ENCODE results near the gene EPHB2.

Gene EPHB2

DNA sequence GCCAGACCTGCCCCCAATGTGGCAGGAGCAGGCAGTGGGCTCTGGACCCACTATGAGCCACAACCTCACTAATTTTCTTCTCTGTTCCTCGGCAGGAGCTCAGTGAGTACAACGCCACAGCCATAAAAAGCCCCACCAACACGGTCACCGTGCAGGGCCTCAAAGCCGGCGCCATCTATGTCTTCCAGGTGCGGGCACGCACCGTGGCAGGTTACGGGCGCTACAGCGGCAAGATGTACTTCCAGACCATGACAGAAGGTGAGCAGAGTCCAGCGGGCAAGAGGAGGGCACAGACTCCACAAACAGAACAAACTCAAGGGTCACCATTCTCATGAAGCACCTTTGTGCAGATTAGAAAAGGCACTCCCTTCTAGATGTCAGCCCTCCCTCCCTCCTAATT is 182.2 kb downstream of the EPHB2 start:
- no peak for DNase-seq

DNA sequence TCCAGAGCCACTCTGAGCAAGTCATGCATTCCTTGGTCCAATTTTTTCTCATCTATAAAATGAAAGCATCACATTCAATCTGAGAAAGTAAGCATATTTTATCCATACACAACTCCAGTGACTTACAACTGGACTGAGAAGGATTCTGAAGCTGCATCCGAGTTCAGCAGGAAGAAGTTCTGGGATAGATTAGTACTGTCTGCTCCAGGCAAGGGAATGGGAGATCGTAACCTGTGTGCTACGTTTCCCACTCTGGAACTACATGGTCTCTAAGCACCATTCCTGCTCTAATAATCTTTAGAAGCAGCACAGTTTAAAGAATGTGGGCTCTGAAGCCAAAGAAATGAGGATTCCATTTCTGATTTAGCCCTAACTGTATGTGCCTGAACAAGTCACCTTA is 182.7 kb downstream of the EPHB2 start:
- DNase-seq, result no peak

DNA sequence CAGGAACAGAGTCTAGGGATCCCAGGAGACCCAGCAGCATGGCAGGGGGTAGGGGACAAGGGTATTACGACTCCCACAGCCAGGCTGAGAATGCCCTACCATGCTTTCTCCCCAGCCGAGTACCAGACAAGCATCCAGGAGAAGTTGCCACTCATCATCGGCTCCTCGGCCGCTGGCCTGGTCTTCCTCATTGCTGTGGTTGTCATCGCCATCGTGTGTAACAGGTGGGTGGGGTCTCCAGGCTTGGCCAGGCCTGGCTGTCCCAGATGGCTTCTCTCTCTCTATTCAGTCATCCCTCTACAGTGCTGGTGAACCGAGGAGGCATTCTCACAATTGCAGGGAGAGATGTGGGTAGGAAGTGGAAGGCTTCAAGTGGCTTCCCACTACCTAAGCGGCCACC is 184.7 kb downstream of the EPHB2 start:
- DNase-seq, result no peak

DNA sequence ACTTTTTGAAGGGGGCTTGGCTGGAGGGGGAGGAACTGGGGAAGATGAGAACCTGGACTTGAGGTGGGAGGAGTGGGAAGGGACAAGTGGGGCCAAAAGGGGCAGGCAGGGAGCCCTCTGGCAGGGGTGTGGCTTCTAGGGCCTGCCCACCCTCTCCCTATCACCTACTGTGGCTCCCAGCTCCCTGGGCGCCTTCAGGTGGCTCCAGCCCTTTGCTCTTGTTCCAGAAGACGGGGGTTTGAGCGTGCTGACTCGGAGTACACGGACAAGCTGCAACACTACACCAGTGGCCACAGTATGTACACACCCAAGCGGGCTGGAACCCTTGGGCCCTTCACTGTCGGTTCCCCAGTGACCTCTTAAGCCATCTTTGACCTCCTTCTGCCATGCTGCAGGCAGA is 185.5 kb downstream of the EPHB2 start:
- DNase-seq, result no peak

DNA sequence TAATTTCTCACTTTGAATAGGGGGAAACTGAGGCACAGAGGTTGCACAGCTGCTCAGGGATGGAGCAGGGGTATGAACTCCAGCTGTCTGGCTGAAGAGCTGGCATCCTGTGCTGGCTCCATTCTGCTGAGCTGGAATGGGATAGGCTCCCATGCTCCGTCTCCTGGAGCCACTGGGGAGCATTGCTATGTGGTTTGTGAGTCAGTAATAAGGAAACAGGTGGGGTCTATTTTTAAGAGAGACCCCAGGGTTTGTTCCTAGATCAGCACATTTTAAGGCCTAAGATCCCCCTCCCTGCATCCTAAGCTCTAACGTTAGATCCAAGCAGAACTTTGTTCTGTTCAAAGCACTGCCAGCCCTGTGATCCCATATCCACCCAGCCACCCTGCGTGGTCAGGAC is 189.8 kb downstream of the EPHB2 start:
- no peak for DNase-seq

DNA sequence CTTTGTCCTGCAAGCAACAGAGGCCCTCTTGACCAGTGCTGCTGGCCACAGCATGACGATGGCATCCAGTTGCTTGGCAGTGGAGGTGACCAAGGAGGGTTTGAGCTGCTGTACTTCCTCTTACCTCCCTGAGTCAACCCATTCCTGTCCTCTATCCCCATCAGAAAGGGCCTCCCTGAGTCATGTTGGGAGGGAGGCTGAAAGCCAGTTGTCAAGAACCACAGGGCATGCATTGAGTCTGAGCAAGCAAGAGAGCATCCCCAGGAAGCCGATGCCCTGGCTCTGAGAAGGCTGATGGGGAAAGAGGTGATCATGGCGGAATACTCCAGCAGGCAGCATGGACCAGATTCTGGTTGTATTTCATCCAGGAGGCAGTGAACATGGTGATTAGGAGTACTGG is 192.5 kb downstream of the EPHB2 start:
- no peak for DNase-seq

DNA sequence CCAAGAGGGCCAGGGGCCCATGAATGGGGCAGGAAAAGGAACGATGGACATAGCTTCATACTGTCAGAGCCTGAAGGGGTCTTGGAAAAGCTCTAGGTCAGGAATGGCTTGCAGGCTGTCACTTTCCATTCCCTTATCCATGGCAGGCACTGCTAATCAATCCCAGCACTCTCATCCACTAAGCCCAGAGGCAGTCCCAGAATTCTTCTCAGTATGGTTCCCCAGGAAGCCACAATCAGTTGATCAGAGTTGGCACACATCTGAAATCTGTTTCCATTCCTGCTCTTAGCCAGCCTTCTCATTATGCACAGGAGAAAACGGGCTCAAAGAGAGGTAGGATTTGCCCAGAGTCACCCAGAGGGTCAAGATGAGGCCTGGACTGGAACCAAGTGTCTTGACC is 196.3 kb downstream of the EPHB2 start:
- DNase-seq, result no peak

DNA sequence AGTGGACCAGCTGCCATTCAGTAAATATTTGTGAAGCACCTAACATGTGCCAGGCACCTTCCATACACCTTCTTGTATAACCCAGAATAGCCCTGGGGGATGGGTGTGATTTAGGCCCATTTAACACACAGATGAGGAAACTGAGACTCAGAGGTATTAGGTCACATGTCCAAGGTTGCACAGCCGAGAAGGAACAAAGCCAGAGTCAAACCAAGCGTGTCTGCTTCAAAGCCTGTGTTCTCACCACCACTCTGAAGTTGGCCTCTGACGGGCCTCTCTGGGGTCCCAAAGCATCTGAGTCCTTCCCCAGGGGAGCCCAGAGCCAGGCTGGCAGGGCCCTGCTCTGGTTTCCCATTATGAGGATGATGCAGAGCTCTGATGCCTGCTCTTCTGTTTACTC is 196.9 kb downstream of the EPHB2 start:
- DNase-seq, result no peak

DNA sequence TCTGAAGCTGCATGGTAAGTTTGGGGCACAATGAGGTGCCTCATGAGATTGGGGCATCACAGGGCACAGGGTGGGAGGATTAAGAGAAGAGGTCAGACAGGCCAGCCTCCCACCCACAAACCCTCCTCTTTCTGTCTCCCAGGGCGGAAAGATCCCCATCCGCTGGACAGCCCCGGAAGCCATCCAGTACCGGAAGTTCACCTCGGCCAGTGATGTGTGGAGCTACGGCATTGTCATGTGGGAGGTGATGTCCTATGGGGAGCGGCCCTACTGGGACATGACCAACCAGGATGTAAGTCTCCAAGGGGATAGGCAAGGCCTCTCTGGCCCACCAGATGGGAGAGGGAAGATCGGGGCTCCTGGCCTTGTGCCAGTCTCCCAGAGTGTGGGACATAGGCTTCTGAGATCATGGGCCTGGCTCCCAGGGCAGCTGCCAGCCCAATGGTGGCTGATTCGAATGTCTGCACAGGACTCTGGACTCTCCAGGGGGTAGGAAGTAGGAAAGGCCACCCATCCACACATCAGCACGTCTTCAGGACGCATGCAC is 198.3 kb downstream of the EPHB2 start:
- DNase-seq, result no peak

DNA sequence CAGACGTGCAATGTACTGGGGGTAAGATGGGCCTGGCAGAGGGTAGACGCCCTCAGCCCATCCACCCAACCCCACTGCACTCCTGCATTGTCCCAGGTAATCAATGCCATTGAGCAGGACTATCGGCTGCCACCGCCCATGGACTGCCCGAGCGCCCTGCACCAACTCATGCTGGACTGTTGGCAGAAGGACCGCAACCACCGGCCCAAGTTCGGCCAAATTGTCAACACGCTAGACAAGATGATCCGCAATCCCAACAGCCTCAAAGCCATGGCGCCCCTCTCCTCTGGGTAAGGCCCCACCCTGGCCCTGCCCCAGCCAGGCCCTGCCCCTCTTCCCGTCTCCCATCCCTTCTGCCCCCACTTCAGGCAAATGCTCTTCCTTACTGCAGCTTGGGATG is 199.6 kb downstream of the EPHB2 start:
- DNase-seq, result no peak

DNA sequence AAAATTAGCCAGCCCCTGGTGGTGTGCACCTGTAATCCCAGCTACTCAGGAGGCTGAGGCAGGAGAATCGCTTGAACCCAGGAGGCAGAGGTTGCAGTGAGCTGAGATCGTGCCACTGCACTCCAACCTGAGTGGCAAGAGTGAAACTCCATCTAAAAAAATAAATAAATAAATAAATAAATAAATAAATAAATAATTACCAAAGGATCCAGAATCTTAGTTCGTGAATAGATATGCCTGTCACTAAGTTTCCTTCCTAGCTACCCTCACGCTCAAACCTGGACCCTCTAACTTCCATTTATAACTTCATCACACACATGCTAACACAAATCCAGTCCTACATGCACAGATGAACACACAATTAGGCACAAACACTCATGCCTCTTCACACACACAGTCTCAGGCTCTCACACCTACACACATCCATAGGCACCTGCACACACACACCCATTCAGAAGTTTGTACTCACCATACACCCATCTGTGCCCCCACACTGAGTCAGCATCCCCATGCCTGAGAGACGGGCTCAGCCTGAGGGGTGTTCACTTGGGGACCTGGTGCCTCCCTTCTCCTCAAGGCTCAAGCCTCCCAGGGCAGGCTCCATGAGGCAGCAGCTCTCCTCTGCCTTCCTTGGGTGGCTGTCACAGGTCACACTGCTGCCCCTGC is 200.5 kb downstream of the EPHB2 start:
- no peak for DNase-seq

DNA sequence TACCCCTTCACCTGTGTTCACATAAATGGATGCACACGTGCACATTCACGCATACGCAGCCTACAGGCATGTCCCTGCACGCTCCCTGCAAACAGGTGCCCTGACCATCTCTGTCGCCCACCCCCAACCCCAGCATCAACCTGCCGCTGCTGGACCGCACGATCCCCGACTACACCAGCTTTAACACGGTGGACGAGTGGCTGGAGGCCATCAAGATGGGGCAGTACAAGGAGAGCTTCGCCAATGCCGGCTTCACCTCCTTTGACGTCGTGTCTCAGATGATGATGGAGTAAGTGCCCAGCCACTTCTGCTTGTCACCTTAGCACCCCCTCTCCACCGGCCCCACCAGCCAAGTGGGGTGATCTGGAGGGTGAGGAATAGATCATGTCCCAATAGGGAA is 201.7 kb downstream of the EPHB2 start:
- DNase-seq, result no peak

DNA sequence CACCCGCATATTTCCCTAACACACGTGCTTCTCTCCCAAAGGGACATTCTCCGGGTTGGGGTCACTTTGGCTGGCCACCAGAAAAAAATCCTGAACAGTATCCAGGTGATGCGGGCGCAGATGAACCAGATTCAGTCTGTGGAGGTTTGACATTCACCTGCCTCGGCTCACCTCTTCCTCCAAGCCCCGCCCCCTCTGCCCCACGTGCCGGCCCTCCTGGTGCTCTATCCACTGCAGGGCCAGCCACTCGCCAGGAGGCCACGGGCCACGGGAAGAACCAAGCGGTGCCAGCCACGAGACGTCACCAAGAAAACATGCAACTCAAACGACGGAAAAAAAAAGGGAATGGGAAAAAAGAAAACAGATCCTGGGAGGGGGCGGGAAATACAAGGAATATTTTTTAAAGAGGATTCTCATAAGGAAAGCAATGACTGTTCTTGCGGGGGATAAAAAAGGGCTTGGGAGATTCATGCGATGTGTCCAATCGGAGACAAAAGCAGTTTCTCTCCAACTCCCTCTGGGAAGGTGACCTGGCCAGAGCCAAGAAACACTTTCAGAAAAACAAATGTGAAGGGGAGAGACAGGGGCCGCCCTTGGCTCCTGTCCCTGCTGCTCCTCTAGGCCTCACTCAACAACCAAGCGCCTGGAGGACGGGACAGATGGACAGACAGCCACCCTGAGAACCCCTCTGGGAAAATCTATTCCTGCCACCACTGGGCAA is 202.9 kb downstream of the EPHB2 start:
- DNase-seq, result no peak

DNA sequence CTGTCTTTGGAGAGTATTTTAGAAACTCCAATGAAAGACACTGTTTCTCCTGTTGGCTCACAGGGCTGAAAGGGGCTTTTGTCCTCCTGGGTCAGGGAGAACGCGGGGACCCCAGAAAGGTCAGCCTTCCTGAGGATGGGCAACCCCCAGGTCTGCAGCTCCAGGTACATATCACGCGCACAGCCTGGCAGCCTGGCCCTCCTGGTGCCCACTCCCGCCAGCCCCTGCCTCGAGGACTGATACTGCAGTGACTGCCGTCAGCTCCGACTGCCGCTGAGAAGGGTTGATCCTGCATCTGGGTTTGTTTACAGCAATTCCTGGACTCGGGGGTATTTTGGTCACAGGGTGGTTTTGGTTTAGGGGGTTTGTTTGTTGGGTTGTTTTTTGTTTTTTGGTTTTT is 203.5 kb downstream of the EPHB2 start:
- no peak for DNase-seq

DNA sequence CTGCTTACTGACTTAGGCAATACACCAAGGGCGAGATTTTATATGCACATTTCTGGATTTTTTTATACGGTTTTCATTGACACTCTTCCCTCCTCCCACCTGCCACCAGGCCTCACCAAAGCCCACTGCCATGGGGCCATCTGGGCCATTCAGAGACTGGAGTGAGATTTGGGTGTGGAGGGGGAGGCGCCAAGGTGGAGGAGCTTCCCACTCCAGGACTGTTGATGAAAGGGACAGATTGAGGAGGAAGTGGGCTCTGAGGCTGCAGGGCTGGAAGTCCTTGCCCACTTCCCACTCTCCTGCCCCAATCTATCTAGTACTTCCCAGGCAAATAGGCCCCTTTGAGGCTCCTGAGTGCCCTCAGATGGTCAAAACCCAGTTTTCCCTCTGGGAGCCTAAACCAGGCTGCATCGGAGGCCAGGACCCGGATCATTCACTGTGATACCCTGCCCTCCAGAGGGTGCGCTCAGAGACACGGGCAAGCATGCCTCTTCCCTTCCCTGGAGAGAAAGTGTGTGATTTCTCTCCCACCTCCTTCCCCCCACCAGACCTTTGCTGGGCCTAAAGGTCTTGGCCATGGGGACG is 204.1 kb downstream of the EPHB2 start:
- DNase-seq, result no peak

DNA sequence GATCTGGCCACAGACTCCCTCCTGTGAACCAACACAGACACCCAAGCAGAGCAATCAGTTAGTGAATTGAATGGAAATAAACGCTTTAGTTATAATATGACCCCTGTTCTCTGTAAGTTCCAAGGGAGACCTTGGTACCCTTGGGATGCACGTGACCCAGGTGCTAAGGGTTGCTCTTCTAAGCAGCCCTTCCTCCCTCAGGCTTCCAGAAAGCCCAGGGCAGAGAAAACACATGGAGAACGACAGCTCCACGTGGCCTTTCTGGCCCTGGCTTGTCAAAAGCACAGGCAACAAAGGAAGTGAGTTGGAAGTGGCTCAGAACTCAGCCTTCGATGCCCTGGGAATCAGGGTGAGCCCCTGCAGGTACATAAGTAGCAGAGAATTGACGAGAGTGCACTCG is 204.6 kb downstream of the EPHB2 start:
- no peak for DNase-seq

DNA sequence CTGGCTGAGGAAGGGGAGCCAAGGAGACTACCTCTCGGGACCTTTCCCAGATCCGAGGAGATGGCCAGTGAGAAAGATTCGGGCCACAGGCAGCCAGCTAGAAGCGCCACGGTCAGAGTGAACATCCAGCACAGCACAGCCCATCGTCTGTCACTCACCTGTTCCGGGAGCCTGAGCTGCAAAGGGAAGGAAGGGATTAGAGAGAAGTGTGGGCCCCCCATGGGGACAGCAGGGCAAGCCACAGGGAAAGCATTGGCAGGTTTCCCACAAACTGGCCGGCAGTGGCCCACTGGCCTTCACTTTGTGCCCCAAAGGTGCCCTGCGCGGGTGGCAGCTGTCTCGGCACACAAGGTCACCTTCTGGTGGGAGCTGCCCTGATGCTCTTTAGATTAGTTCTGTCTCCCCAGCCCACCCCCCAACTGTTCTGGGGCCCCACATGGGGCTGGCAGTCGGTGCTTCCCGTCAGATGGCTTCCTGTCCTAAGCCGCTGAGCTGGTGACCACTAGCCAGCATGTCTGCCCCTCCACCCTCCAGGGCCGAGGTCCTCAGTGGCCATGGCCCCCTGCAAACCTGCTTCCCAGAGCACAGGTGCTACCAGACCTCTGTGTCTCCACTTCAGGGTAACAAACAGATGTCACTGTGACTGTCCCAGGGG is 205.3 kb downstream of the EPHB2 start:
- no peak for DNase-seq

DNA sequence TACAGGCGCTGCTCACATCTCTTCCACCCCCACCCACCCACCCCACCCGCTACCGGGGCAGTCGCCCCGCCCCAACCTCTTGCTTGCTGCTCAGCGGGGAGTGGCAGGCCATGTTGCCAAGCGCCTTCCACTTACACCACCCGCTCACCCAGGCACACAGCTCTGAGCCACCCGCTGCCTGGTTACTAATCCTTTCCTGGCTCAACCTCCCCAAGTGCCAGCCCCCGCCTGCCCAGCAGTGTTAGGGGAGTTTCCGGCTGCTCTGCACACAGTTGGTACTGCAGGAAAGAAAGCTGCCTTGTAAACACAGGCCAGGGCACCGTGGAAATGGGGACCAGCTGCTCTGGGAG is 205.8 kb downstream of the EPHB2 start:
- no peak for DNase-seq

DNA sequence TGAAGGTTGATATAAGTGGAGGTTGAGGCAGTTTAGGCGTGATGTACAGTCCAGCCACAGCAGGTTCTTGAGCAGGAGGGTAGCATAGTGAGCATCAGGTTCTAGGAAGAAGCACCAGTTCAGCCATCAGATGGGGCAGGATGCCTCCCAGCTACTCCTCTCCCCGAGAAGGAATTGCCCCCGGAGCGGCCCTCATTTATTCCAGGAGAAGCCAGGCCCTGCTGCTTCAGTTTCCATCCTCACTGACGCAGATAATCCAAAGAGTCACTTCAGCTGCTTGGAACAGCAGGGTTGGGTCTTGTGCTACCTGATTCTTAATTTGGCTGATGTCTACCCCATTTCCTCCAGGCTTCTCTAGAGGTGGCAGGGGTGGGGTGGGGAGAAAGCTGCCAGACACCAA is 207.3 kb downstream of the EPHB2 start:
- DNase-seq, result no peak

DNA sequence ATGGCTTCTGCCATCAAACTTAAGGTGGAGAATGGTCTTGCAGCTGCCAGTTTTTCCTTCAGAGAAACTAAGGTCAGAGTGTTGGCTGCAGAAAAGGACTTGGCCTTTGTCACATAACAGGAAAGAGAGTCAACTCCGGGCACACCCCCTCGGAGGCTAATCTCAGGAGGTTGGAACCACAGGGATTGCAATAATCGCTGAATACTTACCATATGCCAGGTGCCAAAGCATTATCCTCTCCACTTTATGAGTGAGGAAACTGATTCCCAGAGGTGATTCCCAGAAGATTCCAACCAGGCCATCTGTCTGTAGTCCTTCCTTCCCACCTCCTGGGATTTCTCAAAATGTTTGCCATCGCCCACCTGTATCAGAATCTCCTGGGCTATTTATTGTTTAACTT is 208.0 kb downstream of the EPHB2 start:
- DNase-seq, result no peak

DNA sequence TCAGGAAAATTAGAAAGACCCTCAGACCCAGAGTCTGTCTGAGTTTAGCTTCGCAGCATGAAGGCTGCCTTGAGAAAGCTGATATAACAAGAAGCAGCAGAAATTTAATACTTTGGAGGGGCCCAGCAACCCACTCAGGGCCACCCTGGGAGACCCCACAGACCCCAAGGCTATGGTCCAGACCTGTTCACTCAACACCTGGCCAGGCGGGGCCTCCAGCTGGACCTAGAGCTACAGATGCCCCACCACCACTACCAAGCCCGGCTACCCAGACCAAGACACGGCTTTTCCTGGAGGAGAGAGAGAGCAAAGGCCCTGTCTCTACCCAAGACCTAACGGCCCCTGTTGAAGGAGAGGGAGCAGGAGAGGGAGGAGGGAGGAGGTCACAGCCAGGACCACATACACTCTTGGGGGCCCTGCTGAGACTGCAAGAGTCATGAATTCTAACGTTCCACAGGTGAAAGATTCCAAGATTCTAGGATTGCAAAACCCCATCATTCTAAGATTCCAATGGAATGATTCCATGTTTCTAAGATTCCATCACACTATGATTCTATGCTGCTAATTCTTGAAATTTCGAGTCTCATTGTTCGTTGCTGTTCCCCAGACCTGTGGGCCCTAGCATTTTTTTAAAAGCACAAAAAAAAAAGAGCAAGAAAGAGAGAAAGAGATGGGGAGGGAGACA is 208.8 kb downstream of the EPHB2 start:
- DNase-seq, result no peak

DNA sequence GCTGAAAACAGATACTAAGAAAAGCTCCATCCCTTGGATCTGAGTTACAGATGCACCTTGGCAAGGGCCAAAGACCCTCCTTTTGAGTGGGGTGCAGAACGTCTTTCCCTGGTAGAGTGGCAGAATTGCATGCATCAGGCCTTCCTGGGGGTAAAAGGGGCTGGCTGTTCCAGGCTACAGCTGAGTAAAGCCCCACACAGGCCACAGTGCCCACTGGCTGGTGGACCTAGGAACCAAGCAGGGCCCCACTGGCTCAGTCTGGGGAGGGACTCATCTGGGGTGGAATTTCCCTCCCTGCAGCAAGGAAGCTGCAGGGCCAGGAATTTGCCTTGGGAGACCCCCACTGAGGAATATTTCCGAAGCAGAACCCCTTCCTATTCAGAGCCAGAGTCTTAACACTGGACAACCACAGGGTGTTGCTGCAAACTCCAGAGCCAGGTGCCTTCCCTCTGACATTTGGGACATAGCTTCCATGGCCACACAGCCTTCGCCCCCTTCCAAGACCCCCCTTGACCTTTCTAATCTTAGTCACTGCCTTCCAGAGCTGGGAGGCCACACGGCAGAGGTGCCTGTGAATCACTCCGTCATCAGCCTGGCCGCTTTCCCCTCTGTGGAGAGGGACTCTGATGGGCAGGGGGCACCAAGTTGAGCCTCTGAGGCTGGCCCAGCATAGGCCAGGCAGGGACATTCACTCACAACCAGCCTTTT is 209.5 kb downstream of the EPHB2 start:
- DNase-seq, result no peak
